Stimulated activated CD8-positive, alpha-beta memory T cell treated with anti-CD3 and anti-CD28 coated beads, Interleukin-15, amount 100 ng/mL, for 48 hours (primary cell): Measurements from ENCODE around the gene UQCC5.

ENCODE experiments used
- DNase-seq, 2 donors: peaks; one replicate each; pipeline ENCODE4 v3.0.0-alpha.2; 2020; ENCODE audit warnings: low read depth in 2 of 2

Gene UQCC5, protein sequence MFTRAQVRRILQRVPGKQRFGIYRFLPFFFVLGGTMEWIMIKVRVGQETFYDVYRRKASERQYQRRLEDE

DNA sequence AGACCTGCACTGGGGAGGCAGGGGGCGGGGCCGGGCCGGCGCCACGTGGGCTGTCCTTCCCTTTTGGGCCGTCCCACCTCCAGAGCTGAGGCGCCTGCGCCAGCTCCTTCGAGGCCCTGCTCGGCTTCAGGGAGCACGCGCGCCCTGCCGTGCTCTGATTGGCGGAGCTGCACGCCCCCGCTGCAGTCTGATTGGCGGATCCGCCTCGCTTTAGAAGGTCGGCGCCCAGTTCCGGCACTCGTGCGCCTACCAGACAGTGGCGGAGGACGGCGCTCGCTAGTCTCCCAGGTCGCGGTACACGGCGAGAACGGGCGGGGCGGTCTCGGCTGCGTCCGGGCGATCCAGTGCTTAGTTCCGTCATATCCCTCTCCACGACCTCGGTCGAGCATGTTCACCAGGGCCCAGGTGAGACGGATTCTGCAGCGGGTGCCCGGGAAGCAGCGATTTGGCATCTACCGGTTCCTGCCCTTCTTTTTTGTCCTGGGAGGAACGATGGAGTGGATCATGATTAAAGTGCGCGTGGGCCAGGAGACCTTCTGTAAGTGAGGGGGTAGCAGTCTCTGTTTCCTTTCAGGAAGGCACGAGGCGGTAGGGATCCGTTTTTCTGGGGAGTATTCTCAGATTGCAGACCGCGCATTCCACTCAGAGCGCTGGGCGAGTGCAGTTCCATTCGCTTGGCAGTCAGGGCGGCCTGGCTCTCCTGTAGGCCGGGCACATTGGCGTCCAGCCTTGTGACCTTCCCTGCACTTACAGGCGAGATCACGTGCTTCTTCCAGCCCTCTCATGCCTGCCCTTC lies at the start of gene UQCC5:
UQCC5 (plus strand) TSS at position 237 of the 796 bp plus-strand sequence; CDS start at position 388, 151 bp downstream.
- peak; percentile 99 for DNase-seq

GRCh38 chr3:52487050-52487787 lies 49.2 kb upstream of the UQCC5 start:
- DNase-seq: no peak

- DNase-seq: no peak
Measured at GRCh38 chr3:52487788-52488691, 48.4 kb upstream of the UQCC5 start.

DNA sequence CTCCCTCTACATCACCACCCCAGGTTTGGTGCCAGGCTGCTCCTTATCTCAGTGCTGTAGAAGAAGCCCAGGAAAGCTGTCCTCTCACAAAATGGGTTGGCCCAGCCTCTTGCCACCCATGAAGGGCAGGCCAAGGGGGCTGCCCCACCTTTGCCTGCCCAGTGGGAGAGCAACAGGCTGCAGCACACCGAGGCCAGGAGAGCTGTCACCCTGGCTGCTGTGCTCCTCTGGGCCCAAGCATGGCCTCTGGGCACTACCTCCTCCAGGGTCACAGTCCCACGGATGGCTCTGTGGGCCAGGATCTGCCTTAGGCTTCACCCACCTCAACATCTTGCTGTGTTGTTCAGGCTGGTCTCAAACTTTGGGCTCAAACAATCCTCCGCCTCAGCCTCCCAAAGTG lies 47.7 kb upstream of the UQCC5 start:
- DNase-seq: no peak

DNA sequence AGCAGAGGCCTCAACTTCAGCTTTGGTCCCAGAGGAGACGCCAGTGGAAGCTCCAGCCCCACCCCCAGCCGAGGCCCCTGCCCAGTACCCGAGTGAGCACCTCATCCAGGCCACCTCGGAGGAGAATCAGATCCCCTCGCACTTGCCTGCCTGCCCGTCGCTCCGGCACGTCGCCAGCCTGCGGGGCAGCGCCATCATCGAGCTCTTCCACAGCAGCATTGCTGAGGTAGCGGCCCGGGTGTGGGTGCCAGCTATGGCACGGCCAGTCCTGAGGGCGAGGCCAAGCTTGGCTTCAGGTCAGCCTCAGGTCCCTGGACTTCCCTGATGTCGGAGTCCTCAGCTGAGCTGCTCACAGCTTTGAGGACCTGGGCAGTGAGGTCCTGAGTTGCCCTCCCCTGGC lies 47.0 kb upstream of the UQCC5 start:
- DNase-seq: no peak

DNA sequence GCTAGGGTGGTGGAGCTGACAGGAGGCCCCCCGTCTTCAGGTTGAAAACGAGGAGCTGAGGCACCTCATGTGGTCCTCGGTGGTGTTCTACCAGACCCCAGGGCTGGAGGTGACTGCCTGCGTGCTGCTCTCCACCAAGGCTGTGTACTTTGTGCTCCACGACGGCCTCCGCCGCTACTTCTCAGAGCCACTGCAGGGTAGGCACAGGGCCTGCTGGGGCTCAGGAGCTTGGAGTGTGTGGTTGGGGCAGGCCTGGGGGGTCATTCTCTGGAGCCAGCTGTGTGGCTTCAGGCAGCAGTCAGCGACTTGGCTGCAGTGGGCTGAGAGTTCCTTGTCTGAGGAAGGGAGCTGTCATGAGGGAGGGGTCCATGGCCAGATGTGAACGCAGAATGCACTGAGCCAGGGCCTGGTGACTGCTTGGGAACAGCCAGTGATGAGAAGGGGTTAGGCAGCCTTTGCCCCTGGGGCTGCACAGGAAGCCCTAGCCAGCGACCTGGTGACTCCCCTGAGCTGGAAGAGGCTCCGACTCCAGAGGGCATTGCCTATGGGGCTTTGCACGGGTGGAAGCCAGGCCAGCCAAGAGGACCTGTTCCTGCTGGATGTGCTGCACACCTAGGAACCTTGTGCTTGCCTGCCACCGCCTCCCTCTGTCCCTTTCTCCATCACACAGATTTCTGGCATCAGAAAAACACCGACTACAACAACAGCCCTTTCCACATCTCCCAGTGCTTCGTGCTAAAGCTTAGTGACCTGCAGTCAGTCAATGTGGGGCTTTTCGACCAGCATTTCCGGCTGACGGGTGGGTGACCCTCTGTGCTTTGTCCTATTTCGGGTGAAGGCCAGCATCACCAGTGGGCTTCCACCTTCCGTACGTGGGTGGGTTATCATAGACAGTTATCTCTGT lies 46.1 kb upstream of the UQCC5 start:
- no peak for DNase-seq

- DNase-seq: no peak
Measured at GRCh38 chr3:52490939-52491526, 45.4 kb upstream of the UQCC5 start.

GRCh38 chr3:52492059-52492458 lies 44.3 kb upstream of the UQCC5 start:
- no peak for DNase-seq

DNA sequence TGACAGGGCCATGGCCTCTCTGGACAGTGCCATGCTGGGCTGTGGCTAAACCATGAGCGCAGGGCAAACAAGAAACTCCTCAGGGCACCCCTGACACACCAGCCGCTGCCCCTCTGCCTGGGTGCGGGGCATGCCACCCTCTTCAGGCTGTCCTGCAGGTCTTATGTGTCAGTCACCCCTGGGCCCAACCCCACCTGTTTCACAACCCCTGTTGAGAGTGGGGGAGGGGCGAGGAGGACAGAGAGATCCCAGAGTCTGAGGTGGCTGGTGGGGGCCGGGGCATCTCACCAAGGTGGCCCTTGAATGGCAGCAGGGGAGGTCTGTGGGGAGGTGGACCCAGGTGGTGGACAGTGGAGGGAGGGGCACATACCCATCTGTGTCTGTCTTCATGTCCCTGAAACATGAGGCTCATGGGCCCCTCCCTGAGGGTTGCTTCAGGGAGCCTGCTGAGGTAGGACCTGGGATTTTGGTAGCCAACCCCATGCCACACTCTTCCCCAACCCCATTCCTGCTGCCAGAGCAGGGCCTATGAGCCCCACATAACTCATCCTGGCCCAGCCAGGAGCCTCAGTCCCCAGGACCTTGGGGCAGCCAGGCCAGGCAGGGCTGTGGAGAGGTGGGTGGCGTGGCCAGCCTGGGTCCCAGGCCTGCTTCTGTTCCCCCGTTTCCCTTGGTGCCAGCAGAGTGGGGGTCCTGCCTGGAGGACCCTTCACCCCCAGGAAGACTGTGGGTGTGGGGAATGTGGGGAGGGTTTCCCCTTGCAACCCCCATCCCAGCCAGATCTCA lies 43.0 kb upstream of the UQCC5 start:
- no peak for DNase-seq

- no peak for DNase-seq
Measured at GRCh38 chr3:52494445-52494844, 42.0 kb upstream of the UQCC5 start.

GRCh38 chr3:52494886-52495495 lies 41.4 kb upstream of the UQCC5 start, which contains the start of gene STAB1:
TSS of gene STAB1 (plus strand) at chr3:52495338. CDS start at chr3:52495414, 76 bp downstream.
- DNase-seq: no peak

- DNase-seq: no peak
Measured at GRCh38 chr3:52495777-52496602, 40.4 kb upstream of the UQCC5 start.

DNA sequence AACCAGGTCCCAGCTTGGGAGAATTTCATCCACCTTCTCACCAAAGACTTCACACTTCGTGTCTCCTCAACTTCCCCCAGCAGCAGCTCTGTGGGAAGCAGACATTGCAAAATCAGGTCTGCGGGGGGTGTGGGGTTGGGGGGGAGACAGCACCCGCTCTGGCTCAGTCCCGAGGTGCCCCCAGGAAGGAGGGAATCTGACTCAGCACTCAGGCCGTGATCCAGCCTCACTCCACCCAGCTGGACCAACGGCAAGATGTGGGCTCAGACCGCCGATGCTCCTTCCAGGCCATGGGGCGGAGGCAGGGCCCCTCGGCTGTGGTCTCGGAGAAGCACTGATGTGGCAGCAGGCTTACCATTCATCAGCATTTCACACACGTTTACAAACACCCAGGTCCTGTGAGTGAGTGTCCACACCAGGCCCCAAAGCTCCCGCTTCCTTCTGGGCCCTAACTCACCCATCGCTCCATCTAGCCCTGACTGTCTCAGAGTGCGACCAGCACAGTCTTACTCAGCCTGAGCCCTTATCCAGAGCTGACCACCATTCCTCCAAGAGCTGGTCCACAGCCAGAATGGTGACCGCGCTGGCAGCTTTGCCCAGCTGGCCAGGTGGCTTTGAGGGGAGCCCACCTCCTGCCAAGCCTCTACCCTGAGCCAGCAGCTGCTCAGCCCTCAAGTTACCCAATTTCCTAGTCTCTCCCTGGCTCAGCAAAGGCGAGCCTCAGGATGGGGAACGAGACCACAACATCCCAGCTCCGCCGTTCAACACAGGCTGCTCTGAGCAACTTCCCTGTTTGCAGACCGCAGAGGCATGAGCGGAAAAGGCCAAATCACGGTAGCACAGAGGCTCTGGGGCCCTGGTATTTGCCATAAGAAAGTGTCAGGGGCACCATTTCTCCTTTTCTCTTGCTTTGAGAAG lies 38.0 kb upstream of the UQCC5 start:
- DNase-seq: no peak

DNA sequence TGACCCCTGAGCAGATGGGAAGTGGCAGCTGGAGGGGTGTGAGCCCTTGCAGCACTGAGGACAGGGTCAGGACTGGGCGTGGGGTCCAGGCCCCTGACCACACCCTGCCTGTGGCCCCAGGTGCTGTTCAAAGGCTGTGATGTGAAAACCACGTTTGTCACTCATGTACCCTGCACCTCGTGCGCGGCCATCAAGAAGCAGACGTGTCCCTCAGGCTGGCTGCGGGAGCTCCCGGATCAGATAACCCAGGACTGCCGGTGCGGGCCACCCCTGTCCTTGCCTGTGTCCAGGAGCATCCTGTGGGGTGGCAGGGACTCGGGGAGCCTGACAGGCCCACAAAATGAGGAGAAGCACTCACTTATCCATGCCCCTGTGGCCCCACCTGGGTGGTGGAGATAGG lies 35.4 kb upstream of the UQCC5 start:
- DNase-seq: no peak

GRCh38 chr3:52502001-52502400 lies 34.4 kb upstream of the UQCC5 start:
- DNase-seq: no peak

DNA sequence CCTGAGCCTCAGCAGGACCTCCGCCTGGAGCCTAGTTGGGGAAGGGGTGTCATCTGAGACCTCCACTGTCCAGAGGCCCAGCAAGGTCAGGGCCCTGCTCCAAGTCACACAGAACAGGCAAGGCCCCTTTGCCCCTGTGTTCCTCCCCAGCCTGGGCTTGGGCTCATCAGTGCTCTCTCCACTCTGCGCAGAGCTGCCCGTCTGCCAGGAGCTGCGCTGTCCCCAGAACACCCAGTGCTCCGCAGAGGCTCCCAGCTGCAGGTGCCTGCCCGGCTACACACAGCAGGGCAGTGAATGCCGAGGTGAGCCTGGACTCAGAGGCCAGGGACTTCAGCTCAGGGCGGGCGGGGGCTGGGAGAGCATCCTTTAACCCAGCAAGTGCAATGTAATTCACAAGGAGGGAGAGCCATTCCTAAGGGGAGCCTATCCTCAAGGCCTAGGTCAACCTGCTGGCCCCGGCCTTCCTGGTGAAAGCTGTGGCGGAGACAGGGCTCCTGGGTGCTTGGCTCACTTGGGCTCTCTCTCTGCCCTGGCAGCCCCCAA lies 33.5 kb upstream of the UQCC5 start:
- no peak for DNase-seq
